Mesenchymal stem cell (in vitro differentiated cells and primary cell): ENCODE measurements around the gene CLUH.
A peak's percentile ranks its signal among the peaks of the same experiment; 100 is the strongest.

Experiments
- DNase-seq: peaks from one replicate; pipeline ENCODE4 v3.0.0-alpha.2; 2013
- H2AFZ ChIP-seq: one replicate; pipeline ENCODE4 v1.6.1; 2013; ENCODE audit warnings: low read depth, mild to moderate bottlenecking, control low read depth, inconsistent platforms, low read length, moderate library complexity
- H2AK5ac ChIP-seq: 2 replicates; pipeline ENCODE4 v1.6.1; 2013; ENCODE audit warnings: low read length, moderate library complexity, mild to moderate bottlenecking, inconsistent platforms; ENCODE audit not compliant: severe bottlenecking
- H2BK120ac ChIP-seq: one replicate; pipeline ENCODE4 v1.6.1; 2013; ENCODE audit warnings: low read depth, mild to moderate bottlenecking, inconsistent platforms, low read length, moderate library complexity
- H2BK12ac ChIP-seq, 2 experiments: one replicate each; pipeline ENCODE4 v1.6.1; 2013; ENCODE audit warnings: inconsistent platforms in 2 of 2, low read length in 2 of 2, mild to moderate bottlenecking in 2 of 2, moderate library complexity in 2 of 2, control low read depth in 1 of 2
- H2BK15ac ChIP-seq: one replicate; pipeline ENCODE4 v1.6.1; 2013; ENCODE audit warnings: mild to moderate bottlenecking, low read depth, inconsistent platforms; ENCODE audit not compliant: poor library complexity, severe bottlenecking
- H2BK5ac ChIP-seq: 2 replicates; pipeline ENCODE4 v1.6.1; 2013; ENCODE audit warnings: low read depth, mild to moderate bottlenecking, low read length, control low read depth, inconsistent platforms; ENCODE audit not compliant: poor library complexity, severe bottlenecking
- H3K14ac ChIP-seq, 2 experiments: one replicate each; pipeline ENCODE4 v1.6.1; 2013; ENCODE audit warnings: inconsistent platforms in 2 of 2, low read length in 2 of 2, control low read depth in 1 of 2, mild to moderate bottlenecking in 1 of 2, moderate library complexity in 1 of 2
- H3K18ac ChIP-seq, 2 experiments: one replicate each; pipeline ENCODE4 v1.6.1; 2013; ENCODE audit warnings: inconsistent platforms in 2 of 2, low read length in 2 of 2, control low read depth in 1 of 2, low read depth in 1 of 2, mild to moderate bottlenecking in 1 of 2
- H3K23ac ChIP-seq, 2 experiments: one replicate each; pipeline ENCODE4 v1.6.1; 2013; ENCODE audit warnings: inconsistent platforms in 2 of 2, low read length in 2 of 2, mild to moderate bottlenecking in 2 of 2, moderate library complexity in 2 of 2, control low read depth in 1 of 2
- H3K27ac ChIP-seq: 2 replicates; pipeline ENCODE4 v1.5.1; 2013; ENCODE audit warnings: mild to moderate bottlenecking, moderate library complexity, low read length, control low read depth, inconsistent platforms; ENCODE audit not compliant: poor library complexity, severe bottlenecking
- H3K27me3 ChIP-seq, 2 experiments: 2 replicates each; pipeline versions ENCODE4 v1.6.1 to v1.7.0; 2013; ENCODE audit warnings: low read length in 2 of 2, mild to moderate bottlenecking in 2 of 2, moderate library complexity in 2 of 2, control low read depth in 1 of 2, inconsistent platforms in 1 of 2; ENCODE audit not compliant: control insufficient read depth in 1 of 2, insufficient read depth in 1 of 2
- H3K36me3 ChIP-seq, 2 experiments: 2 replicates each; pipeline versions ENCODE4 v1.6.1 to v1.7.0; 2013; ENCODE audit warnings: low read length in 2 of 2, control low read depth in 1 of 2, inconsistent platforms in 1 of 2, low read depth in 1 of 2, mild to moderate bottlenecking in 1 of 2; ENCODE audit not compliant: insufficient read depth in 2 of 2, control insufficient read depth in 1 of 2
- H3K4ac ChIP-seq, 2 experiments: one replicate each; pipeline ENCODE4 v1.6.1; 2013; ENCODE audit warnings: inconsistent platforms in 2 of 2, low read length in 2 of 2, mild to moderate bottlenecking in 2 of 2, moderate library complexity in 2 of 2, control low read depth in 1 of 2, low read depth in 1 of 2
- H3K4me1 ChIP-seq: 2 replicates; pipeline ENCODE4 v1.6.1; 2013; ENCODE audit warnings: low read depth, low read length, control low read depth; ENCODE audit not compliant: control insufficient read depth, insufficient read depth
- H3K4me2 ChIP-seq: 2 replicates; pipeline ENCODE4 v1.6.1; 2013; ENCODE audit warnings: low read length, mild to moderate bottlenecking, inconsistent platforms; ENCODE audit not compliant: poor library complexity, severe bottlenecking
- H3K4me3 ChIP-seq, 2 experiments: 2 replicates each; pipeline versions ENCODE4 v1.5.1 to v1.7.0; 2013; ENCODE audit warnings: low read length in 2 of 2, mild to moderate bottlenecking in 2 of 2, control low read depth in 1 of 2, low read depth in 1 of 2; ENCODE audit not compliant: insufficient read depth in 1 of 2
- H3K79me1 ChIP-seq: replicated peaks from 2 replicates; pipeline ENCODE4 v1.6.1; 2013; ENCODE audit warnings: mild to moderate bottlenecking, control low read depth, low read length, inconsistent platforms; ENCODE audit not compliant: poor library complexity, severe bottlenecking
- H3K9ac ChIP-seq: 2 replicates; pipeline ENCODE4 v1.7.0; 2013; ENCODE audit warnings: mild to moderate bottlenecking, low read length, moderate library complexity
- H3K9me3 ChIP-seq: 2 replicates; pipeline ENCODE4 v1.7.0; 2013; ENCODE audit warnings: mild to moderate bottlenecking, low read length; ENCODE audit not compliant: control insufficient read depth
- H4K8ac ChIP-seq: one replicate; pipeline ENCODE4 v1.6.1; 2013; ENCODE audit warnings: inconsistent platforms, mild to moderate bottlenecking, low read length, moderate library complexity
- H4K91ac ChIP-seq: one replicate; pipeline ENCODE4 v1.6.1; 2013; ENCODE audit warnings: mild to moderate bottlenecking, low read length, inconsistent platforms
- WGBS: methylation state at CpG from one replicate; pipeline ENCODE4 v1.1.7; 2013; ENCODE audit warnings: mixed read lengths; 5-methylcytosine and 5-hydroxymethylcytosine counted together

The CLUH gene

DNA sequence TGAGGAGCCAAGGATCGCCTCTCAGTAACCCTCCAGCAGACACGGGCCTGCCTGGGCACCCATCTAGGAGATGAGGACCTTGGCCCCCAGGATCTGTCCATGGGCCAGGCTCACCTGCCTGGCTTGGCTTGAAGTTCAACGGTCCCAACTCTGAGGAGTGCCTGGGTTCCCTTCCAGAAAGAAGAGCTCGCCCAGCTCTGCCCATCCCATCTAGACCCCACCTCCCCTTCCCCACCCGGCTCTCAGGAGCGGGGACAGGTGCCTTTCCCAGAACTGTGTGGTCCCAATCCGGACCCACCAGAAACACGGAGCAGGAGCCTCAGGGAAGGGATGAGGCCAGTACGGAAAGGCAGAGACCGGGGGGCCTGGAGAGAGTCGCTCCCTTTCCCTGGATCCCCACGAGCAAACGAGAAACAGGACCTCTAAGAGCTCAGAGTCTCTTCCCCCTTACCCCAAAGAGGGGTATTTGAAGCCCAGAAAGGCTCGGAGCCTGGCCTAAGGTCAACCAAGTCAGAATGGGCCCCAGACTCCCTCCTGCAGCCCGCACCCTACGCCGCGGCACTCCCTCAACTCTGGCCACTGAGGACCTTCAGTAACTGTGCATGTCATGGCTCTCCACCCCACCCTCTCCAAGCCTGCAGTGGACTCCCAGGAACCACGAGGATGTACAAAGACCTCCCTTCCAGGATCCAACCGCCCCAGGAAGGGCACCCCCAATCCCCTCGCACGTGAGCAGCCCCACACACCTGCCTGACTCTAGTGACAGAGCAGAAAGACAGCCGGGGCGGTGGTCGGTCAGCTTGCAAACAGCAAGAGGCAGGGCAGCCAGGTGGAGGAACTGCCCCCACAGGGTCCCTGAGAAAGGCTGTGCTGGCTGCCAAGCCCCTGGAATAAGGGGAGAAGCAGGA is 5.4 kb downstream of the CLUH start:
- Histone ChIP-seq H2BK120ac (no peak overlapping the region), H2BK12ac (peak overlapping the region in 1 of 2 experiments; percentile 22), H4K91ac (no peak overlapping the region), H2BK5ac (no peak overlapping the region), H3K79me1 (peaks cover 35% of the 10 kb centered on the region), H3K4me1 (peaks cover 68% of the 10 kb centered on the region), H3K23ac (no peak overlapping the region), H3K4me2 (no peak overlapping the region), H3K9ac (peak overlapping the region; percentile 45), H3K4me3 (no peak overlapping the region), H3K27me3 (no peaks in the 10 kb centered on the region), H3K4ac (no peak overlapping the region), H2AFZ (no peak overlapping the region), H3K36me3 (peaks cover 29 to 40% of the 10 kb centered on the region in 2 experiments), H3K18ac (no peak overlapping the region), H3K27ac (no peak overlapping the region), H4K8ac (no peak overlapping the region), H3K14ac (peak overlapping the region in 1 of 2 experiments; percentile 19), H2AK5ac (no peak overlapping the region), H3K9me3 (no peaks in the 10 kb centered on the region), H2BK15ac (peak overlapping the region; percentile 9)
- WGBS = 95% methylated on average over 25 of the region's 25 CpGs
- no peak for DNase-seq

DNA sequence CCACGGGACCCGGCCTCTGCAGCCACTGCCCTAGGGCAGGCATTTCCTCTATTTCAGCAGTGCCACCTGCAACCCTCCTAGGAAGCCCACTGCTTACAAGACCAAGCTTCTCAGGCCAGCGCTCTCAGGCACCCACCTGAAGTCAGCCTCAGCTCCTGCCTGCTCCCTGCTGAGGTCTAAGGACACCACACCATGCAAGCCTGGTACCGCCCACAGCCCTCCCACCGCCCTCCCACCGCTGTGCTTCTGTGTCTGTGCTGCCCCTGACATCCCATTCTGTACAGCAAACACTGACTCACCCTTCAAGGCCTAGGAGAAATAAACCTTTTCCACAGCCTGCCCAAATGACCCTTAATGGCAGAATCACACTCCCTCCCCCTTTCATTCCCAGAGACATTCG is 6.3 kb downstream of the CLUH start:
- Histone ChIP-seq H3K9ac (peak overlapping the region; percentile 45), H3K4me1 (peaks cover 61% of the 10 kb centered on the region), H3K4ac (no peak overlapping the region), H2BK120ac (no peak overlapping the region), H3K9me3 (no peaks in the 10 kb centered on the region), H3K4me3 (no peak overlapping the region), H3K27me3 (no peaks in the 10 kb centered on the region), H2BK15ac (no peak overlapping the region), H2AK5ac (no peak overlapping the region), H4K91ac (no peak overlapping the region), H3K23ac (no peak overlapping the region), H3K27ac (no peak overlapping the region), H3K14ac (no peak overlapping the region), H3K18ac (no peak overlapping the region), H3K79me1 (peaks cover 35% of the 10 kb centered on the region), H2AFZ (no peak overlapping the region), H4K8ac (no peak overlapping the region), H3K36me3 (peaks cover 38 to 49% of the 10 kb centered on the region in 2 experiments), H3K4me2 (no peak overlapping the region), H2BK12ac (no peak overlapping the region), H2BK5ac (no peak overlapping the region)
- WGBS = 75% methylated on average over 7 of the region's 7 CpGs
- DNase-seq = peak; percentile 74

DNA sequence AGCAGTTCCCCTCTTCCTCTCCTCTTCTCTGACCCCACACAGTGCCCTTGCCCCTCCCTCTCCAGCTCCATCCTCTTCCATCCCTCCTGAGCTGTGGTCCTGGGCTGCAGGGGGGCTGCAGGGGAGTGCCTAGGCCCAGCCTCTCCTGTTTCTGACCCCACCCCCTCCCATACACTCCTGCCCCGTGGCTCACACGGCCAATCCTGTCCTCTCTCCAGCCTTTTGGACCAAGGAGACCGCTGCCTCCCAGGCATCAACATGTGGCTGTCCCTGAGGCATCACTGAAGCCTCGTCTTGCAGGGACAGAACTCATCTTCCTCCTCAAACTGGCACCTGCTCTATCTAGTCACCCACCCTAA is 6.7 kb downstream of the CLUH start:
- no peak overlapping the region for H2BK15ac ChIP-seq
- H3K4ac ChIP-seq = no peak overlapping the region
- no peak overlapping the region for H4K8ac ChIP-seq
- no peak overlapping the region for H3K23ac ChIP-seq
- no peaks in the 10 kb centered on the region for H3K27me3 ChIP-seq
- no peak overlapping the region for H4K91ac ChIP-seq
- H3K9me3 ChIP-seq = no peaks in the 10 kb centered on the region
- no peak overlapping the region for H3K18ac ChIP-seq
- H2AFZ ChIP-seq = no peak overlapping the region
- H3K27ac ChIP-seq = no peak overlapping the region
- H3K9ac ChIP-seq = no peak overlapping the region
- H2AK5ac ChIP-seq = no peak overlapping the region
- H3K79me1 ChIP-seq = peaks cover 35% of the 10 kb centered on the region
- peaks cover 57% of the 10 kb centered on the region for H3K4me1 ChIP-seq
- 76% methylated on average over 4 of the region's 4 CpGs for WGBS
- no peak overlapping the region for H2BK120ac ChIP-seq
- no peak overlapping the region for H3K4me3 ChIP-seq
- no peak overlapping the region for H2BK5ac ChIP-seq
- H3K14ac ChIP-seq = peak overlapping the region in 1 of 2 experiments; percentile 26
- peak overlapping the region in 1 of 2 experiments; percentile 12 for H2BK12ac ChIP-seq
- no peak for DNase-seq
- no peak overlapping the region for H3K4me2 ChIP-seq
- H3K36me3 ChIP-seq = peaks cover 42 to 53% of the 10 kb centered on the region in 2 experiments

DNA sequence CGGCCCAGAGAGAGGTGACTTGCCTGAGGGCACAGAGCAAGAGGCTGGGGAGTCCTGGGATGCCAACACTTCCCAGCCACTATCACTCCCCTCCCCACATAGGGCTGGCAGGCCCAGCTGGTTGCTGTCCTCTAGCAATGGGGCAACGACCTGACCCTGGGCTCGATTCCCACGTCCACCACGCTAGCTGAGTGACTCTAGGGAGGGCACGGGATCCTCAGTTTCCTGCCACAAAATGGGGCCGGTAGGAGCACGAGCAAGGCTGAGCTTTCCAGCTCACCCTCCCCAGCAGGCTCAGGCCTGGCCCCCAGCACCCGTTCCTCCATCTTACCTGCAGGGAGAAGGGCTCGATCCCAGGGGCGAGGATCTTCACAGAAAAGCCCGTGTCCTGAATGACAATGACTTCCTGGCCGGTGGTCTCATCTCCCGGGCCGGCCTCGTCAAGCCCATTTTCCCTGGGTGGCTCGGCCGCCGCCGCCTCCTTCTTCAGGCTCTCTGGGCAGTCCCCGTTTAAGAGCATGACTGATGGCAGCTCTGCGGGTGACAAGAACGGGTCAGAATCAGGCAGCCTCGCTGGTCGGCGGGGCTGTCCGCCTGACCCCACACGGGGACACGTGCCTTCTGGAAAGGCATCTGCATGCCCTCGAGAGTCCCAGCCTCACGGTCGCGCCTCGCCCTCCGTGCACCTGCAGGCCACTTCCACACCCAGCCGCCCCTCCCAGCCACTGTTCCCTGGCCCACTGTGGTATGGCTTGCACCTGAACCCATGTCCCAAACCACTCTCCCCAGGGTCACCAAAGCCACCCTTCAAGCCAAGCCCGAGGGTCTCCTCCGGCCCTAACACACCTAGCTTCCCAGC is 7.3 kb downstream of the CLUH start:
- Histone ChIP-seq H2AK5ac (no peak overlapping the region), H3K27me3 (no peaks in the 10 kb centered on the region), H2AFZ (no peak overlapping the region), H3K9ac (no peak overlapping the region), H3K9me3 (no peaks in the 10 kb centered on the region), H2BK12ac (no peak overlapping the region), H3K18ac (no peak overlapping the region), H3K4ac (no peak overlapping the region), H3K4me1 (peaks cover 51% of the 10 kb centered on the region), H2BK5ac (no peak overlapping the region), H3K23ac (no peak overlapping the region), H2BK15ac (no peak overlapping the region), H4K91ac (no peak overlapping the region), H3K79me1 (peaks cover 35% of the 10 kb centered on the region), H3K14ac (no peak overlapping the region), H3K36me3 (peaks cover 44 to 56% of the 10 kb centered on the region in 2 experiments), H4K8ac (no peak overlapping the region), H3K4me3 (no peak overlapping the region), H3K4me2 (no peak overlapping the region), H3K27ac (no peak overlapping the region), H2BK120ac (no peak overlapping the region)
- DNase-seq = no peak
- WGBS = 96% methylated on average over 38 of the region's 38 CpGs
